ENCODE data around the gene RGS14.
A peak's percentile ranks its signal among the peaks of the same experiment; 100 is the strongest.

The RGS14 gene

DNA sequence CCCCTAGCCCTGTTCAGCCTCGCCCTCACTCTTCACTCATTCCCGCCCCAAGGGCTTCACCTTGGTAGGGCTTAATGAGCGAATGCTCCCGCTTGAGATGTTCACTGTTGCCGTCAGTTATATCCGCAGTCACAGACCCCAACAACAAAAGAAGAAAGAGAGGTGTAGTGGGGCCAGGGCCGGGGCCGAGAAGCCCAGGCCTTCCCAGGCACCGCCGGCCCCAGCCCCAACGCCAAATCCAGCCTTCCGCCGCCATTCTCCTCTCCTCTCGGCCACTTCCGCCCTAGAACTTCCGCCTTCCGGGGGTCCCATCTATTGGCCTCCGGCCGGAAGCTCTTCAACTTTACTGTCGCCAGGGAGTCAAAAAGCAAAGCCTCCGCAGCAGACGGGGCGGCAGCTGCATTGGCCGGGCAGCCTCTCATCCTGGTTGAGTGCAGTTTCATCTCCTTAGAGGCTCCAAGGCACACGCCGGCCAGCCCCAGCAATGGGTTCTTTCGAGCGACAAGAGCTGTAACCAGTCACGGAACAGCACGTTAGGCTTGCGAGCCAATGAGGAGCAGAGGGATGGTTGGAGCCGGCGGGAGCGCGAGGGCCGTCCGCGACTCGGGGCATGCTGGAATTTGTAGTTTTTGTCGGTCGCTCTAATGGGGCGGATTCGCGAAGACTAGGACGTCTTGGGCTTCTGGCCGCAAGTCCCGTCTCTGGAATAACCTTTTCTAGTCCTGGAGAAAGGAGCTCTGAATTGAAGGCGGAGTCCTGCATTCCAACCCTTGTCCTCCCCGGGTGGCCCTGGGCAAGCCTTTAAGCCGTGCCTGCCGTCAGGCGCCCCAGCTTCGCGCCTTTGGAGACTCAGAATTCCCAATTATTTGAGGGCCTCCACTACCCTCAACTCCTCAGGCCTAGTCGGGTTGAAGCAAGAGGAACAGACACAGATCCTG lies 6.1 kb upstream of the RGS14 start, which contains the start of gene LMAN2:
Gene LMAN2, minus strand, starts transcription at position 277 of the 938 bp plus-strand sequence. Its CDS starts 21 bp downstream, at position 256.
- peaks cover 44% of the 10 kb centered on the region for H3K4me1 ChIP-seq (ENCODE audit: control insufficient read depth, low read length)
- H4K20me1 ChIP-seq (ENCODE audit: control insufficient read depth, insufficient read depth, low read depth, low read length): peaks cover 19% of the 10 kb centered on the region; the same call in 1 of the 2 replicates
- H3K4me2 ChIP-seq (ENCODE audit: low read length): peak within 1 kb of the TSS; percentile 71
- H3K9me3 ChIP-seq (ENCODE audit: control insufficient read depth, insufficient read depth, low read length): peaks cover 4% of the 10 kb centered on the region; the same call in 1 of the 2 replicates
- H3K4me3 ChIP-seq (ENCODE audit: low read length): peak within 1 kb of the TSS; percentile 89
- peaks cover 48% of the 10 kb centered on the region for H3K79me2 ChIP-seq (ENCODE audit: control insufficient read depth, low read length)
- H3K27me3 ChIP-seq (ENCODE audit: control insufficient read depth, low read length): no peaks in the 10 kb centered on the region
- peaks cover 35% of the 10 kb centered on the region for H3K36me3 ChIP-seq (ENCODE audit: control insufficient read depth, low read length)
- TF ChIP-seq EZH2phosphoT487 (IDR thresholded peaks at IDR 0.05; ENCODE audit: borderline replicate concordance, low read length): no peak
- TF ChIP-seq, protein P1, sequence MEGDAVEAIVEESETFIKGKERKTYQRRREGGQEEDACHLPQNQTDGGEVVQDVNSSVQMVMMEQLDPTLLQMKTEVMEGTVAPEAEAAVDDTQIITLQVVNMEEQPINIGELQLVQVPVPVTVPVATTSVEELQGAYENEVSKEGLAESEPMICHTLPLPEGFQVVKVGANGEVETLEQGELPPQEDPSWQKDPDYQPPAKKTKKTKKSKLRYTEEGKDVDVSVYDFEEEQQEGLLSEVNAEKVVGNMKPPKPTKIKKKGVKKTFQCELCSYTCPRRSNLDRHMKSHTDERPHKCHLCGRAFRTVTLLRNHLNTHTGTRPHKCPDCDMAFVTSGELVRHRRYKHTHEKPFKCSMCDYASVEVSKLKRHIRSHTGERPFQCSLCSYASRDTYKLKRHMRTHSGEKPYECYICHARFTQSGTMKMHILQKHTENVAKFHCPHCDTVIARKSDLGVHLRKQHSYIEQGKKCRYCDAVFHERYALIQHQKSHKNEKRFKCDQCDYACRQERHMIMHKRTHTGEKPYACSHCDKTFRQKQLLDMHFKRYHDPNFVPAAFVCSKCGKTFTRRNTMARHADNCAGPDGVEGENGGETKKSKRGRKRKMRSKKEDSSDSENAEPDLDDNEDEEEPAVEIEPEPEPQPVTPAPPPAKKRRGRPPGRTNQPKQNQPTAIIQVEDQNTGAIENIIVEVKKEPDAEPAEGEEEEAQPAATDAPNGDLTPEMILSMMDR (IDR thresholded peaks at IDR 0.05; ENCODE audit: low read depth, low read length, poor library complexity, severe bottlenecking): no peak
- peak within 1 kb of the TSS; percentile 90 for H3K27ac ChIP-seq (ENCODE audit: low read depth, low read length)
- H3K9me2 ChIP-seq (replicated peaks; ENCODE audit: control insufficient read depth, low read length): no peaks in the 10 kb centered on the region
- H3F3A ChIP-seq (ENCODE audit: control insufficient read depth, insufficient read depth): 0 out of 2 replicates have a peak, but pooled peaks cover 4% of the 10 kb centered on the region

DNA sequence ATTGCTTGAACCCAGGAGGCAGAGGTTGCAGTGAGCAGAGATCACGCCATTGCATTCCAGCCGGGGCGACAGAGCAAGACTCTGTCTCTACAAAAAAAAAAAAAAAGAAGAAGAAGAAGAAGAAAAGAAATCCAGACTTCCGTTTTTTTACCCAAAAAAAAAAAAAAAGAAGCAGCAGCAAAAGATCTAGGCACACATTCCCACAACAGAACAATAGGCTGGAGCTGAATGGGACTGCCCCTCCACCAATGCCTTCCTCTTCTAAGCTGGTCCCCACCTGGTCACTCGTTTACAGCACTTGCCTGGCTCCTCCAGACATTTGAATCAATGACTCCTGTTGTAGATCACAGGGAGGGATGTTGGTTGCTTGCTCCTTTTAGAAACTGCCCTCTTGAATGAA lies 4.6 kb upstream of the RGS14 start:
- H3K9me3 ChIP-seq (ENCODE audit: control insufficient read depth, insufficient read depth, low read length): peaks cover 4% of the 10 kb centered on the region; the same call in 1 of the 2 replicates

DNA sequence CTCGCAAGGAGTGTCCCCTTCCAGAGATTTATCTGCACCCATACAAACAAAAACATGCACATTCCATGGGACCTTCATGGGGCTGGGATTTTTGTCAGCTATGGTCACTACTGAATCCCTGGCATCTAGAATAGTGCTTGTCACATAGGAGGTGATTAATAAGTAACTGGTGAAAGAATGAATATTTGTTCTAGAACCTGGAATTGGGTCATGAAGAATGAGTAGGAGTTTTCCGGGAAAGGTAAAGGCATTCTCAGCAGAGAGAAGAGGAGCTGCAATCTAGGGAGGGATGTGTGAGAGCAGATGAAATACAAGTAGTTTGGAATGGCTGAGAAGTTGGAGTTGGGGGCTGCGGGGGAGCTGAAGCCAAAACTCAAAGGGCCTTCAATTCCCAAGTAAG lies 3.5 kb upstream of the RGS14 start:
- Histone ChIP-seq H3K4me3 (ENCODE audit: low read length) (no peak overlapping the region), H3F3A (ENCODE audit: control insufficient read depth, insufficient read depth) (0 out of 2 replicates have a peak, but pooled peaks cover 2% of the 10 kb centered on the region), H3K36me3 (ENCODE audit: control insufficient read depth, low read length) (peaks cover 15% of the 10 kb centered on the region), H3K9me3 (ENCODE audit: control insufficient read depth, insufficient read depth, low read length) (peaks cover 4% of the 10 kb centered on the region; the same call in 1 of the 2 replicates), H3K4me1 (ENCODE audit: control insufficient read depth, low read length) (peaks cover 56% of the 10 kb centered on the region), H3K4me2 (ENCODE audit: low read length) (no peak overlapping the region), H3K79me2 (ENCODE audit: control insufficient read depth, low read length) (peaks cover 34% of the 10 kb centered on the region), H3K27me3 (ENCODE audit: control insufficient read depth, low read length) (no peaks in the 10 kb centered on the region), H4K20me1 (ENCODE audit: control insufficient read depth, insufficient read depth, low read depth, low read length) (peaks cover 13% of the 10 kb centered on the region; the same call in 1 of the 2 replicates), H3K9me2 (replicated peaks; ENCODE audit: control insufficient read depth, low read length) (no peaks in the 10 kb centered on the region), H3K27ac (ENCODE audit: low read depth, low read length) (no peak overlapping the region)
- TF ChIP-seq, protein P1 (IDR thresholded peaks at IDR 0.05; ENCODE audit: low read depth, low read length, poor library complexity, severe bottlenecking): no peak
- no peak for TF ChIP-seq EZH2phosphoT487 (IDR thresholded peaks at IDR 0.05; ENCODE audit: borderline replicate concordance, low read length)

More for the DNA sequence above, 4.6 kb upstream of the RGS14 start:
- H3K4me3 ChIP-seq (ENCODE audit: low read length): no peak overlapping the region
- no peak overlapping the region for H3K4me2 ChIP-seq (ENCODE audit: low read length)
- peaks cover 15% of the 10 kb centered on the region; the same call in 1 of the 2 replicates for H4K20me1 ChIP-seq (ENCODE audit: control insufficient read depth, insufficient read depth, low read depth, low read length)
- H3K27ac ChIP-seq (ENCODE audit: low read depth, low read length): no peak overlapping the region
- no peaks in the 10 kb centered on the region for H3K9me2 ChIP-seq (replicated peaks; ENCODE audit: control insufficient read depth, low read length)
- peaks cover 36% of the 10 kb centered on the region for H3K79me2 ChIP-seq (ENCODE audit: control insufficient read depth, low read length)
- H3K36me3 ChIP-seq (ENCODE audit: control insufficient read depth, low read length): peaks cover 23% of the 10 kb centered on the region
- peaks cover 49% of the 10 kb centered on the region for H3K4me1 ChIP-seq (ENCODE audit: control insufficient read depth, low read length)
- H3K27me3 ChIP-seq (ENCODE audit: control insufficient read depth, low read length): no peaks in the 10 kb centered on the region
- no peak for TF ChIP-seq EZH2phosphoT487 (IDR thresholded peaks at IDR 0.05; ENCODE audit: borderline replicate concordance, low read length)
- TF ChIP-seq, protein P1 (IDR thresholded peaks at IDR 0.05; ENCODE audit: low read depth, low read length, poor library complexity, severe bottlenecking): no peak
- 0 out of 2 replicates have a peak, but pooled peaks cover 2% of the 10 kb centered on the region for H3F3A ChIP-seq (ENCODE audit: control insufficient read depth, insufficient read depth)

All from DOHH2 (cell line).